Measurements from ENCODE around the gene HES2.
"Not testable (repeated sequence)": the region's sequence is repeated elsewhere in the genome, so short reads cannot be mapped to it uniquely, and the experiment has no call there.

The HES2 gene, protein sequence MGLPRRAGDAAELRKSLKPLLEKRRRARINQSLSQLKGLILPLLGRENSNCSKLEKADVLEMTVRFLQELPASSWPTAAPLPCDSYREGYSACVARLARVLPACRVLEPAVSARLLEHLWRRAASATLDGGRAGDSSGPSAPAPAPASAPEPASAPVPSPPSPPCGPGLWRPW

DNA sequence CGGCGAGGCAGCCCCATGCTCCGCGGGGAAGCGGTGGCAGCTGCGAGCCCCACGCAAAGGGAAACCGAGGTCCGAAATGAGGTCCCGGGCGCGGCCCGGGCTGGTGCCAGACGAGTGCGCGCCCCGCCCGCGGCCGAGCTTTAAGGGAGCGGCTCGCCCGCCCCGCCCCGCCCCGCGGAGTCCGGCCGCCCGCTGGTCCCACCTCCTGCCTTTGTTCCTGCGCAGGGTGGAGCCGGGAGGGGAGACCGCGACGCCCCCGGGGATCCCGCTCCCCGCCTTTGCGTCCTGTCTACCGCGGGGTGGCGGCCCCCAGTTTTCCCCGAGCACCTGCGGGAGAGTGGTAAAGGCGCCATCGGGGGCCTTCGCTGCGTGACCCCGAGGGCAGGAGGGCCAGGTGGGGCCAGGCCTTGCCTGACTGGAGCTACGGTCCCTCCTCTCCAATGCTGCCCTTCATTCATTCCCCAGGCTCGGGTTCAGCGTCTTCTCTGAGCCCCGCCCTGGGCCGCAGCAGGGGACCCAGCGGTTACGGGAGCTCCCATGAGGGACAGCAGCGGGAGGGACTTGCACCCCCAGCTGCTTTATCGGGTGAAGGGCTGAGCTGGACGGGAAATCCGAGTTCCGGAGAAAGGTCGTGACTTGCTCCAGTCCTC is at the start of gene HES2:
Gene HES2, minus strand, starts transcription at position 116 of the 650 bp plus-strand sequence. Its CDS starts 99 bp downstream, at position 17.
- FAIRE-seq = no peak

- FAIRE-seq = no peak
These were observed 49.2 kb upstream of the HES2 start for GRCh38 chr1:6468729-6469461.

- no peak for FAIRE-seq
These were observed 48.3 kb upstream of the HES2 start for GRCh38 chr1:6467744-6468688.

GRCh38 chr1:6467224-6467623 is 47.5 kb upstream of the HES2 start:
- no peak for FAIRE-seq

GRCh38 chr1:6466751-6467150 is 47.0 kb upstream of the HES2 start:
- FAIRE-seq = no peak

GRCh38 chr1:6466023-6466422 is 46.3 kb upstream of the HES2 start, which contains the start of gene TNFRSF25:
Gene TNFRSF25 (minus strand): TSS chr1:6466173. CDS start chr1:6466107, 66 bp downstream.
- FAIRE-seq = no peak

GRCh38 chr1:6465461-6466005 is 45.8 kb upstream of the HES2 start:
- FAIRE-seq = no peak

DNA sequence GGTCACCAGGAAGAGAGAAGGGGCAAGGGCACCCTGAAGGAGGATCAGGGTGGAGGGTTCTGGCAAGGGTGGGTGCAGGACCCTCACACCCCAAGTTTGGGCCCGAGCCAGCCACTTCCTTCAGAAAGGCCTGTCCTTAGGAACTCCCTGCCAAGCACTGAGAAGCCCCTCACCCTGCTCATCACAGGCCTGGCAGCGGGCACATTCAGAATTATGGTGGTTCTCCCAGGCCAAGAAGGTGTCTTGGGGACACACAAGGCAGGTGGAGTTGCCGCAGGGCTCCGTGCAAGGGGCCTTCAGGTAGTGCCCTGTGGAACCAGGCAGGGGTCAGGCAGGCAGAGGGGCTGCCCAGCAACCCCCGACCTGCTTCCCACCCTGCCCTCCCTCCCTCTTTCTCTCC is 45.2 kb upstream of the HES2 start:
- FAIRE-seq = no peak

DNA sequence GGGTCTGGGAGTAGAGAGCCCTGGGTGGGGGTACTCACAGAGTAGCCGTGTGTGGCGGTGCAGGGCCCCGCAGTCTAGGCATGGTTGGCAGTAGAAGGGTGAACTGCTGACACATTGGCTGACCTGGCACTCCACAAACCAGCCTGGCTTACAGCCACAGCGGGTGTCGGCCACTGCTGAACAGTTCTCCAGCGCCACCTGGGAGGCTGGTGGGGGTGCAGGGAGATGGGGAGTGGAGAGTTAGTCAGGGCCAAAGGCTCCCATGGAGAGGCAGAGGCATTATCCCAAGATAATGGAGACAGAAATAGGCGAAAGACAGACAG is 44.8 kb upstream of the HES2 start:
- no peak for FAIRE-seq

DNA sequence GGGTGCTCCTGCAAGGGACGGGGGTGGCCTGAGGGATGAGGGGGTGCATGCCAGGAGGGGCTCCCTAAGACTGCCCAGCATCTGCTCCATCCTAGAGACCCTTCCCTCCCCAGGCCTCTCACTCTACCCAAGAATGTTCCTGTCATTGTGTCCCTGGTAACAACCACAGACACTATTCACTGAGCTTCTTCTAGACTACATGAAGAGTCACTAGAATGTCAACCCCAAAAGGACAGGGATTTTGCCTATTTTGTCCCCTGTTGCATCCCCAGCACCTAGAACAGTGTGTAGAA is 43.3 kb upstream of the HES2 start:
- no peak for FAIRE-seq

GRCh38 chr1:6462412-6463119 is 42.8 kb upstream of the HES2 start:
- no peak for FAIRE-seq

DNA sequence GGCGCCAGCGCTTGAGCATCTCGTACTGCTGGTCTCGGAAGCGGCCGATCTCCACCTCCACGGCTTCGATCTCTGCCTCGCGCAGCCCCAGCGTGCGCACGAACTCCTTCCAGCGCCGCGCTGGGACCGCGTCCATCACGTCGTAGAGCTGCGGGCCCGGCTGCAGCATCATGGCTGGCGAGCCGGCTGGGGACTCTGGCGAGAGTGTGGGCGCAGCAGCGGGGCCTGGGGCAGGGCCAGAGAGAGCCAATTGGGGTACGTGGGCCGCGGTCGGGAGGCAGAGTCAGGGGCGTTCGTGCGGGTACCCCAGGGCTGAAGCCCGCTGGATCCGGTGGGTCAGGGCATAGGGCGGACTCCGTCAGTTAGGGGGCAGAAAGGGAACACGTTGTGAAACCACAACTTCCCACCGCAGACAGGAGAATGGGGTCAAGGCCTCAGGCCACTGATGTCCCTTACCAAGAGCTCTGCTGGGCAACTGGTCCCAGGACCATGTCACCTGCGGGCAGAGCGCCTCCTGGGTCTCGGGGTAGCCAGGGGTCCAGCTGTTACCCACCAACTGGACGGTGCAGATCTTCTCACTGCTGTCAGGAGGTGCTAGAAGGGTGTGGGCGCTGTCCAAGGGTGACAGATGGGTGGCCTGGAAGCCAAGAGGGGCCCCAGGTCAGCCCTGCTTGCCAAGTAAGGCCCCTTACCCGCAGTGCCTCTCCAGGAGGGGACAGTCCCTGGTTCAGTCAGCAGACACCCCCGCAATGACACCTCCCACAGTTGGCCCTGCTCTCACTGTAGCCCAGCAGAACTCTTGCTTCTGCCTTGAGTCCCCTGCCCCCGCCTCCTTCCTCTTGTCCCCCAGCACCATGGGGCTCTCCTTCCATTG is 42.1 kb upstream of the HES2 start:
- FAIRE-seq = no peak

- FAIRE-seq = no peak
These were observed 41.4 kb upstream of the HES2 start for GRCh38 chr1:6461051-6461530.

DNA sequence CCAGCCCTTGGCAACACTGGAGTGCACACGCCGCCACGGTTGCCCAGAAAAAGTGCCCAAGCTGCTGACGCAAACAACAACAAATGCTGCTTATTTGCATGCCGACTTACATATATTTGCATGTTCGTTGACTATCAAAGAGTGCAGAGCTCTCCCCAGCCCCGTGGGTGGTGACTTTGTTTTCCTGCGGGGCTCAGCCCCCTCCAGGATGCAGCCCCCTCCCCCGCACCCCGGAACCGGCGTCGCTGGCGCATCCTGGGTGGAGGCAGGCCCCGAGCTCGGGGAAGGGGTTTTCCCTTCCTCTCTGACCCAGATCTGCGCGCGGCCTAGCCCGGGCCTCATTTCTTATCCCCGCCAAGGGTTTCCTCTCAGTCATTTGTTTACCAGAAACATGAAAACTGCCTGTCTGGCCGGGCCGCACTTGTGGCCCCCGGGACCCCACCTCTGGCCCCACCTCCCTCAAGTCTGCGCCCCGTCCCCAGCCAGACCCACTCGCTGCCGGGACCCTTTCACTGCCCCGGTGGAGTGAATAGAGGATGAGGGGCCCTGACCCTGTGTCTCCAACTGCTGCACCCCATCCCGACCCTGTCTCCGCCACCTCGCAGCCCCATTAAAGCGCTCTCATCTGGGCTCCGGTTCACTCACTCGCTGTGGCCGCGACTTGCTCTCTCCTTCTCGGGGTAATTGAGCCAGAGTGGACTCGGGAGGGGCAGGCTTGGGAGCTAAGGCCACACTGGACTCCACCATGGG is 40.8 kb upstream of the HES2 start:
- no peak for FAIRE-seq

GRCh38 chr1:6459850-6460265 is 40.1 kb upstream of the HES2 start:
- FAIRE-seq = no peak

DNA sequence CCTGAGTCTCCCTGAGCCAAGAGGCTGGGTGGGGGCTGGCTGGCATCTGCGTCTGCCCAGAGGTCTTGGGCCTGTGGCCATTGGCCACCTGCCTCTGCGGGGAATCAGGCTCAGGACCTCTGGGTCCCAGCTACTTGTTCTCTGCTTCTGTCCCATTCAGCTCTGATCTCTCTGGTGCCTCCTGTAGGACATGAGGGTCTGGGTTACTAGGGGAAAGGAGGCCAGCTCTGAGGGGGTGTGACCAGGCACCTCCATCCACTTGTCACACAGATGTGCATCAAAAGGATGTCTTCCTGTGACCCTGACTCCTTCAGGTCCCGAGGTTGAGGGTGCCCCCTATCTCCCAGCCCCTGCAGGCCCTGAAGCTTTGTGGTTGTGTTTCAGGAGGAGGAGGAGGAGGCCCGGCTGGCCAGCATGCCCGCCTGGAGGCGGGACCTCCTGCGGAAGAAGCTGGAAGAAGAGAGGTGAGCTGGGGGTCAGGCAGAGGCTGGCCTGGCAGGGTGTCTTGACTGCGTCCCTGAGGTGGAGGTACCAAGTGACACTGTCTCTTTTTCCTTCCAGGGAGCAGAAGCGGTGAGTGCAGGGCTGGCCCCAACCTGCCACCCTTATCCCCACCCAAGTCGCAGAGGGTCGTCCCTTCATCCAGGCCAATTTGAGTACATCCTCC is 37.2 kb upstream of the HES2 start:
- FAIRE-seq = no peak

DNA sequence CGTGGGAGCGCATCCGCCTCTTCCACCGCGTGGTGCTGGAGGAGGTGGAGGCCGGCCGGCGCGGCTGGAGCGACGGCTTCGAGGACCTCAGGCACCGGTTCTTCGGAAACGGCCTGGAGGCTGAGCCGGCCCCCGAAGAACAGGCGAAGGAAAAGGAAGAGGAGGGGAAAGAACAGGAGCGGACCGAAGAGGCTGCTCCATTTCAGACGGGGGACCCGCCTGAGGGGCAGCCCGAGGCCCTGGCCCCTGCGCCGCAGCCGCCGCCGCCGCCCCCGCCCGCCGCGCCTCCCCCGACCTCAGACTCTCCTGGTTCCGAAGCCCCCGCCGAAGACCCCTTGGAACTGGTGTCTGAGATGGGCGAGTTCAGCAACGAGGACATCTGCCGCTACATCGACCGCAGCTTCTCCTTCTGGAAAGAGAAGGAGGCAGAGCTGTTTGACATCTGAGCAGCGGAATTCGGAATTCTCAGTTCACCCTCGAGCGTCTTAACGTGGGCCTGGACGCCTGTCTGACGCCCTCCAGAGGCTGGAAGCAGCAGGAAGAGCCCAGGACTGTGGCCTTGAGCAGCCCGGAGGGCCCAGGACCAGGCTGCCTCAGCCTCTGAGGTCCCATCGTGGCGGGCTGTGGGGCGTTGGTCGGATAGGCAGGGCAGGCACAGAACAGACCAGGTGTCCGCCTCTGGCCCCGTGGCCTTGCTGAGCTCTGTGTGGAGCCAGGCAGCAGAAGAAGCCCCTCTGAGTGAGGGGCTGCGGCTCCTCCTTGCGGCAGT is 36.2 kb upstream of the HES2 start:
- not testable (repeated sequence) for FAIRE-seq

- FAIRE-seq = no peak
These were observed 35.4 kb upstream of the HES2 start for GRCh38 chr1:6454856-6455751.

Measured in endometrium (tissue), 2 donors.